ENCODE measurements around the gene SPI1.

SPI1 gene

DNA sequence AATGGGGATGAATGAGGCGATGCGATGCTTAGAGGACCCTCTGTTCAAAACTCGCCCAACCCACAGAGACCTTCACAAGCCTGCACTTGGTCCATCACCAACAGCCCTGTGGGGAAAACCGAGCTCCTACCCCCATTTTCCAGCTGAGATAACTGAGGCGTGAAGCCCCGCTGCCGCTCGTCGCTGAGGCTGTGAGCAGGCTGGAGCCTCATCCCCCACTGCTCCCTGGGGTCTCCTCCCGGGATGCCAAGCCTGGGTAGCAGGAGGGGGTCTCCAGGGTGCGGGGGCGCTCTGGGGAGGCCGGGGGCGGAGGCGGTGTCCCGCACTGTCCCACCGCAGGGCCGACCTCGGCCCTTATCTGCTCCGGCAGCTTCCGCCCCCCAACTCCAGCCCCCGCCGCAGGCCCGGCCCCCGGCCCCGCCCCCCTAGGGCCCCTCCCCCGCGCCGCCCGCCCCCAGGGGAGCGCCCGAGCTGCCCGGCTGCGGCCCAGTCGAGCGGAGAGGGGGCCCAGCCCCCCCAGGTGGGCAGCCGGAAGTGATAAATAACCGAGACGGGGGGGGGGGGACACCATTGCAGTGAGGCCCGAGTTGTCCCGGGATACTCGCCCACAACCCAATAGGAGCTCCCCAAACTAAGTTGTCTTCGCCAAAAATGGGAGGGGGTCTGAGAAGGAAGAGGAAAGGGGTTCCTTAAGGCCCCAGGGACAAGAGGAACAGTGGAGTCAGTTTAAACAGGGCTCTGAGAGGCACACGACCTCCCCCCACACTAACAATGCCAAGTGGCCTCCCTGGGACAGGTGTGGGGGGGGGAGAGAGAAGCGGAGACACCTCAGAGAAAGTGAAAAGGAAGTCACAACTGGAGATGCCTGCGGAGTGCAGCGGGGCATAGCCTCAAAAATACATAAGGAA is 21.8 kb upstream of the SPI1 start:
- H3K36me3 ChIP-seq (ENCODE audit: insufficient read depth, low read length) = no peaks in the 10 kb centered on the region
- H3K9me3 ChIP-seq (ENCODE audit: low read length) = no peaks in the 10 kb centered on the region
- H3K9ac ChIP-seq (ENCODE audit: low read length) = peak overlapping the region; percentile 44
- no peaks in the 10 kb centered on the region for H3K27me3 ChIP-seq (ENCODE audit: control insufficient read depth in 1 of 2, insufficient read depth in 2 of 2, low read length in 2 of 2)
- H3K4me3 ChIP-seq (ENCODE audit: low read depth in 1 of 2, low read length in 2 of 2) = peak overlapping the region; percentile 68 to 77
- H3K4me1 ChIP-seq (ENCODE audit: insufficient read depth, low read length) = peaks cover 15% of the 10 kb centered on the region
- H3K27ac ChIP-seq (ENCODE audit: low read depth, low read length) = peak overlapping the region; percentile 62

GRCh38 chr11:47398551-47398950 is 20.2 kb upstream of the SPI1 start:
- no peak overlapping the region for H3K9ac ChIP-seq (ENCODE audit: low read length)
- no peaks in the 10 kb centered on the region for H3K9me3 ChIP-seq (ENCODE audit: low read length)
- no peak overlapping the region for H3K27ac ChIP-seq (ENCODE audit: low read depth, low read length)
- no peaks in the 10 kb centered on the region for H3K36me3 ChIP-seq (ENCODE audit: insufficient read depth, low read length)
- no peaks in the 10 kb centered on the region for H3K27me3 ChIP-seq (ENCODE audit: control insufficient read depth in 1 of 2, insufficient read depth in 2 of 2, low read length in 2 of 2)
- peaks cover 15% of the 10 kb centered on the region for H3K4me1 ChIP-seq (ENCODE audit: insufficient read depth, low read length)
- H3K4me3 ChIP-seq (ENCODE audit: low read depth in 1 of 2, low read length in 2 of 2) = no peak overlapping the region

- H3K27me3 ChIP-seq (ENCODE audit: control insufficient read depth in 1 of 2, insufficient read depth in 2 of 2, low read length in 2 of 2) = no peaks in the 10 kb centered on the region
- H3K9me3 ChIP-seq (ENCODE audit: low read length) = no peaks in the 10 kb centered on the region
- H3K9ac ChIP-seq (ENCODE audit: low read length) = no peak overlapping the region
- H3K27ac ChIP-seq (ENCODE audit: low read depth, low read length) = no peak overlapping the region
- H3K36me3 ChIP-seq (ENCODE audit: insufficient read depth, low read length) = no peaks in the 10 kb centered on the region
- H3K4me3 ChIP-seq (ENCODE audit: low read depth in 1 of 2, low read length in 2 of 2) = no peak overlapping the region
- peaks cover 15% of the 10 kb centered on the region for H3K4me1 ChIP-seq (ENCODE audit: insufficient read depth, low read length)
Measured at GRCh38 chr11:47398011-47398410, 19.7 kb upstream of the SPI1 start.

GRCh38 chr11:47396049-47396320 is 17.6 kb upstream of the SPI1 start:
- Histone ChIP-seq H3K27ac (ENCODE audit: low read depth, low read length) (no peak overlapping the region), H3K9ac (ENCODE audit: low read length) (no peak overlapping the region)

GRCh38 chr11:47395223-47396048 is 17.1 kb upstream of the SPI1 start:
- Histone ChIP-seq H3K9me3 (ENCODE audit: low read length) (no peaks in the 10 kb centered on the region), H3K27ac (ENCODE audit: low read depth, low read length) (peak overlapping the region; percentile 12), H3K27me3 (ENCODE audit: control insufficient read depth in 1 of 2, insufficient read depth in 2 of 2, low read length in 2 of 2) (no peaks in the 10 kb centered on the region), H3K36me3 (ENCODE audit: insufficient read depth, low read length) (no peaks in the 10 kb centered on the region), H3K4me3 (ENCODE audit: low read depth in 1 of 2, low read length in 2 of 2) (no peak overlapping the region), H3K4me1 (ENCODE audit: insufficient read depth, low read length) (peaks cover 10% of the 10 kb centered on the region), H3K9ac (ENCODE audit: low read length) (no peak overlapping the region)

More at GRCh38 chr11:47396049-47396320, 17.6 kb upstream of the SPI1 start:
- H3K4me3 ChIP-seq (ENCODE audit: low read depth in 1 of 2, low read length in 2 of 2) = no peak overlapping the region
- no peaks in the 10 kb centered on the region for H3K27me3 ChIP-seq (ENCODE audit: control insufficient read depth in 1 of 2, insufficient read depth in 2 of 2, low read length in 2 of 2)
- no peaks in the 10 kb centered on the region for H3K9me3 ChIP-seq (ENCODE audit: low read length)
- no peaks in the 10 kb centered on the region for H3K36me3 ChIP-seq (ENCODE audit: insufficient read depth, low read length)
- H3K4me1 ChIP-seq (ENCODE audit: insufficient read depth, low read length) = peaks cover 15% of the 10 kb centered on the region

DNA sequence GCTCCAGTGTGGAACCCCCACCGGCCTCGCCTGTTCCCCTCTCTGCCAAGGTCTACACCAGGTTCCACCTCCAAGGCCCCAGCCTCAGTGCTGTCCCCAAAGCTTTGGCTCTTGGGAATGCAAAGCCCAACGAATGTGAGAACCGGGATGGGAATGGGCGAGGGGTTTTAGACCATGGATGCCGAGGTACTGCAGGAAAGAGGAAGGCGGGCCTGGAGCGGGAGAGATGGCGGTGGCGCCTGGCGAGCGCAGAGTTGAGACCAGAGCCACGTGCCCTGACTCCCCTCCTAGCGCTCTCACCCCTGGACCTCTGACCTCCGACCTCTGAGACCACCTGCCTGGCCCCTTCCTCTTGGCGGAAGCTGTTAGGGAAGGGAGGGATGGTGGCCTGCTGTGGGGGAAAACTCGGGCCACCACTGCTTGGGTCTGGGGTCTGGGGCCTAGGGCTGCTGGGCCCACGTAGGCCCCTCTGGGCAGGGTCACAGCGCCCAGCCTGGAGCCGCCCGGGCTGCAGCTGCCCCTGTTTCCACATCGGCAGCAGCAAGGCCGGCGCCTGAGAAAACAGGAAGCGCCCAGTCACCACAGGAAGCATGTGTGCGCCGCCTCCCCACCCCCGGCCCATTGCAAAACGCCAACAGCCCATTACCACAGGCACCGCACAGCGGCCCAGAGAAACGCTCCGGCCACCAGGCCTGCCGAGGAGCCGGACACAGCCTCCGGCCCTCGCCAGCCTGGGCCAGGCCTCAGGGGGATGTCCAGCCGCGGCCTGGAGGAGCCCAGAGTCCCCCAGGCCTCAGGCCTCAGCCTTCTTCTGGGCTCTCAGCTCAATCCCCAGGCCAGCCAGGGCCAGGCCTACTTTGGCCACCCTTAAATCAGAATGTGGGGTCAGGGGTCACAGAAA is 16.2 kb upstream of the SPI1 start:
- peaks cover 5% of the 10 kb centered on the region for H3K4me1 ChIP-seq (ENCODE audit: insufficient read depth, low read length)
- peak overlapping the region; percentile 23 for H3K27ac ChIP-seq (ENCODE audit: low read depth, low read length)
- H3K36me3 ChIP-seq (ENCODE audit: insufficient read depth, low read length) = no peaks in the 10 kb centered on the region
- H3K4me3 ChIP-seq (ENCODE audit: low read depth in 1 of 2, low read length in 2 of 2) = no peak overlapping the region
- no peaks in the 10 kb centered on the region for H3K27me3 ChIP-seq (ENCODE audit: control insufficient read depth in 1 of 2, insufficient read depth in 2 of 2, low read length in 2 of 2)
- no peak overlapping the region for H3K9ac ChIP-seq (ENCODE audit: low read length)
- no peaks in the 10 kb centered on the region for H3K9me3 ChIP-seq (ENCODE audit: low read length)

DNA sequence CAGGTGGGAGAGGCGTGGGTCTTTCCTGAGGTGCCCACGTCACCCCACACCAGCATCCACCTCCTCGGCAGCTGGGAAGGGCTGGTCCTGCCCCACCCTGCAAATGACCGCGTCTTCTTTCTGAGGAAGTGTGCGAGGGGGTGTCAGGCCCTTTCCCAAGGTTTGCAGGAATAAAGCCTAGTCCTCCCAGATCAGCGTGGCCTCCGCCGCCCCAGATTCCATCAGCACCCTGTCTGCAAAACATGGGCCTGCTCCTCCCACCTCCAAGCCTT is 15.6 kb upstream of the SPI1 start:
- Histone ChIP-seq H3K9ac (ENCODE audit: low read length) (no peak overlapping the region), H3K4me1 (ENCODE audit: insufficient read depth, low read length) (peaks cover 4% of the 10 kb centered on the region), H3K27me3 (ENCODE audit: control insufficient read depth in 1 of 2, insufficient read depth in 2 of 2, low read length in 2 of 2) (no peaks in the 10 kb centered on the region), H3K9me3 (ENCODE audit: low read length) (no peaks in the 10 kb centered on the region), H3K27ac (ENCODE audit: low read depth, low read length) (no peak overlapping the region), H3K4me3 (ENCODE audit: low read depth in 1 of 2, low read length in 2 of 2) (no peak overlapping the region), H3K36me3 (ENCODE audit: insufficient read depth, low read length) (no peaks in the 10 kb centered on the region)

- H3K27me3 ChIP-seq (ENCODE audit: control insufficient read depth in 1 of 2, insufficient read depth in 2 of 2, low read length in 2 of 2) = no peaks in the 10 kb centered on the region
- no peak overlapping the region for H3K4me3 ChIP-seq (ENCODE audit: low read depth in 1 of 2, low read length in 2 of 2)
- peaks cover 4% of the 10 kb centered on the region for H3K4me1 ChIP-seq (ENCODE audit: insufficient read depth, low read length)
- H3K36me3 ChIP-seq (ENCODE audit: insufficient read depth, low read length) = no peaks in the 10 kb centered on the region
- H3K9me3 ChIP-seq (ENCODE audit: low read length) = no peaks in the 10 kb centered on the region
- H3K9ac ChIP-seq (ENCODE audit: low read length) = no peak overlapping the region
- H3K27ac ChIP-seq (ENCODE audit: low read depth, low read length) = no peak overlapping the region
Measured at GRCh38 chr11:47393163-47394049, 15.1 kb upstream of the SPI1 start.

DNA sequence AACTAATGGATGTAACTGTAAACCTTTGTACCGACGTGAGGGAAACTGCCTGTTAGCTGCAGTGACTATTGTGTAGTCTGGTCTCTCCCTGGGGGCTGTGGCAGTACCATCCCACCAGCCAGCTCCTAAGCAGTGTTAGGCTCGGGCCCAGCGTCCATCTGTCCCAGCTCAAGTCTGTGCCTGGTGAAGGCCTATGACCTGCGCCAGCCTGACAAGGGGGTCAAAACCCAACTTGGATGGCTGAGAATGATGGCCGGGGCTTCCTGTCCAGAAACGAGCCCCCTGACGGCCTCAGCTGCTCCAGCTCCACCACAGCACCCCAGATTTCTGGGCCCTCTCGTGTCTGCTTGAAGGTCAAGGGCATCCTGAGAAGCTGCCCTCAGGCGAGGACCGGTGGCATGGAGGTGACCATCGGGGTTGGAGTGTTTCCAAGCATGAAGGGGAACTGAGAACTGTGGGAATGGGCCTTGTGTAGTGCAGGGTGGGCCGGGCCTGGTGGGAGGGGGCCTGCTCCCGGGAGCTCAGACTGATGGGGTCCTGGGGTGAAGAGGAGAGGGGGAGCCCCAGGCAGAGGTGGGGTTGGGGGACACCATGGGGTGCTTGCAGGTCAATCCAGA is 14.3 kb upstream of the SPI1 start:
- no peaks in the 10 kb centered on the region for H3K4me1 ChIP-seq (ENCODE audit: insufficient read depth, low read length)
- no peaks in the 10 kb centered on the region for H3K9me3 ChIP-seq (ENCODE audit: low read length)
- H3K9ac ChIP-seq (ENCODE audit: low read length) = no peak overlapping the region
- H3K27me3 ChIP-seq (ENCODE audit: control insufficient read depth in 1 of 2, insufficient read depth in 2 of 2, low read length in 2 of 2) = no peaks in the 10 kb centered on the region
- H3K4me3 ChIP-seq (ENCODE audit: low read depth in 1 of 2, low read length in 2 of 2) = no peak overlapping the region
- no peak overlapping the region for H3K27ac ChIP-seq (ENCODE audit: low read depth, low read length)
- H3K36me3 ChIP-seq (ENCODE audit: insufficient read depth, low read length) = no peaks in the 10 kb centered on the region

GRCh38 chr11:47391711-47392432 is 13.5 kb upstream of the SPI1 start:
- Histone ChIP-seq H3K4me3 (ENCODE audit: low read depth in 1 of 2, low read length in 2 of 2) (no peak overlapping the region), H3K27ac (ENCODE audit: low read depth, low read length) (no peak overlapping the region), H3K9ac (ENCODE audit: low read length) (no peak overlapping the region), H3K36me3 (ENCODE audit: insufficient read depth, low read length) (no peaks in the 10 kb centered on the region), H3K27me3 (ENCODE audit: control insufficient read depth in 1 of 2, insufficient read depth in 2 of 2, low read length in 2 of 2) (no peaks in the 10 kb centered on the region), H3K9me3 (ENCODE audit: low read length) (no peaks in the 10 kb centered on the region), H3K4me1 (ENCODE audit: insufficient read depth, low read length) (no peaks in the 10 kb centered on the region)

All from muscle layer of colon (tissue), 2 donors.